Activated CD4-positive, CD25-positive, alpha-beta regulatory T cell treated with anti-CD3 and anti-CD28 coated beads, Interleukin-2, amount 50 U/mL, for 72 hours (primary cell): ENCODE data around the gene PAX3.

Experiments
- DNase-seq: peaks from one replicate; pipeline ENCODE4 v3.0.0; 2021

Gene PAX3

GRCh38 chr2:222295368-222296062 lies 3.3 kb downstream of the PAX3 start:
- no peak for DNase-seq

- no peak for DNase-seq
These were observed 3.8 kb downstream of the PAX3 start for GRCh38 chr2:222294996-222295367.

- no peak for DNase-seq
These were observed 4.9 kb downstream of the PAX3 start for GRCh38 chr2:222293660-222294630.

GRCh38 chr2:222292149-222293134 lies 6.4 kb downstream of the PAX3 start:
- DNase-seq: no peak

GRCh38 chr2:222291485-222291841 lies 7.3 kb downstream of the PAX3 start:
- no peak for DNase-seq

- DNase-seq: no peak
These were observed 7.9 kb downstream of the PAX3 start for GRCh38 chr2:222290736-222291484.

- DNase-seq: no peak
These were observed 8.4 kb downstream of the PAX3 start for GRCh38 chr2:222290401-222290735.

GRCh38 chr2:222289278-222290160 lies 9.3 kb downstream of the PAX3 start:
- DNase-seq: no peak

- no peak for DNase-seq
These were observed 10.1 kb downstream of the PAX3 start for GRCh38 chr2:222288590-222289277.

- DNase-seq: no peak
These were observed 10.8 kb downstream of the PAX3 start for GRCh38 chr2:222287862-222288479.

GRCh38 chr2:222284466-222284865 lies 14.3 kb downstream of the PAX3 start:
- DNase-seq: no peak

- DNase-seq: no peak
These were observed 15.2 kb downstream of the PAX3 start for GRCh38 chr2:222283634-222284033.

GRCh38 chr2:222281506-222281905 lies 17.3 kb downstream of the PAX3 start:
- DNase-seq: no peak

GRCh38 chr2:222280795-222281194 lies 18.0 kb downstream of the PAX3 start:
- DNase-seq: no peak

- no peak for DNase-seq
These were observed 26.3 kb downstream of the PAX3 start for GRCh38 chr2:222272446-222273015.

- no peak for DNase-seq
These were observed 26.9 kb downstream of the PAX3 start for GRCh38 chr2:222271854-222272253.

- DNase-seq: no peak
These were observed 28.4 kb downstream of the PAX3 start for GRCh38 chr2:222270396-222270795.

- no peak for DNase-seq
These were observed 29.7 kb downstream of the PAX3 start for GRCh38 chr2:222269132-222269531.

GRCh38 chr2:222268311-222268990 lies 30.3 kb downstream of the PAX3 start:
- DNase-seq: no peak
